Activated CD8-positive, alpha-beta T cell treated with anti-CD3 and anti-CD28 coated beads for 36 hours (primary cell): ENCODE data around the gene PRSS38. TPM values are rescaled to one million over a fixed set of nuclear protein-coding genes. Genes with fewer than 3 reads are reported as not detected.

ENCODE experiments used
- ATAC-seq: fragments of 200-7000 bp; cut with Tn5 transposase; one replicate; pipeline ENCODE4 v1.10.0; 2021; ENCODE audit warnings: mild to moderate bottlenecking, moderate library complexity
- CTCF ChIA-PET: fragments of 350-600 bp; sonication (Branson Sonifier 250); formaldehyde crosslinking; loops from one replicate; lab custom pipeline; 2021; ENCODE audit warnings: antibody characterized with exemption; lab: Charles Lee
- POLR2A ChIA-PET: fragments of 350-600 bp; sonication (Branson Sonifier 250); formaldehyde crosslinking; loops from one replicate; lab custom pipeline; 2021; ENCODE audit warnings: antibody characterized with exemption; lab: Charles Lee
- DNase-seq: peaks from one replicate; pipeline ENCODE4 v3.0.0-alpha.2; 2020
- H3K27ac Mint-ChIP-seq: one replicate; pipeline ENCODE4 v1.8.0; 2021; ENCODE audit warnings: mild to moderate bottlenecking, mixed read lengths
- H3K27me3 Mint-ChIP-seq: one replicate; pipeline ENCODE4 v1.8.0; 2021; ENCODE audit warnings: mixed read lengths
- H3K36me3 Mint-ChIP-seq: one replicate; pipeline ENCODE4 v1.8.0; 2021; ENCODE audit warnings: low read depth, mixed read lengths
- H3K4me1 Mint-ChIP-seq: one replicate; pipeline ENCODE4 v1.8.0; 2021; ENCODE audit warnings: low read depth, mixed read lengths
- H3K4me3 Mint-ChIP-seq: one replicate; pipeline ENCODE4 v1.8.0; 2021; ENCODE audit warnings: mild to moderate bottlenecking, moderate library complexity, mixed read lengths
- H3K9me3 Mint-ChIP-seq: one replicate; pipeline ENCODE4 v1.8.0; 2021; ENCODE audit warnings: mixed read lengths
- intact Hi-C: fragments of 100-400 bp; cut with micrococcal nuclease; formaldehyde crosslinking; loops from one replicate; pipeline ENCODE4 v1.10.0; 2022
- total RNA-seq, 2 experiments: library from RNA; stranded (reverse); gene quantifications; one replicate each; pipeline ENCODE4 v1.2.3, GENCODE V29; 2021
- TF ChIP-seq, protein P1 (sequence below): fragments of 200-600 bp; IDR thresholded peaks from one replicate; pipeline ENCODE4 v1.8.0; 2022; ENCODE audit warnings: antibody characterized with exemption, mild to moderate bottlenecking

Gene PRSS38
- total RNA-seq, 2 experiments from 2014 or later = not detected

DNA sequence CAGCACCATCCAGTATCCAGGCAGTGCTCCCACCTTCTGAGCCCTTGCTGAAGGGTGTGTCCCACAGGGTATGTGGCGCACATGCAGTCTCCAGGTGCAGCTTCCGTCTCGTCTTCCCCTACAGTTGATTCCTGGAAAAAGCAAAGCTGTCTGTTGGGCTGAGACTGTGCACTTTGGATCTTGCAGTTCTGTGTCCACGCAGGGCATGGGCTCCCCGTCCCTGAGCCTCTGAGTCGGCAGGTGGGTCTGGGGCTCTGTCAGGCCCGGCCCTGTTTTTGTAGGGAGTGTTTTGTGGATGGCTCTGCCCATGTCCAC lies 47.4 kb upstream of the PRSS38 start:
- Mint-ChIP-seq H3K9me3 (no peaks in the 10 kb centered on the region), H3K36me3 (peaks cover 21% of the 10 kb centered on the region), H3K27me3 (no peaks in the 10 kb centered on the region), H3K4me1 (peaks cover 58% of the 10 kb centered on the region), H3K4me3 (no peak overlapping the region), H3K27ac (no peak overlapping the region)
- intact Hi-C loops = loop anchor here (10.0 kb wide), 1 partner anchor 177 kb away; the partner anchor contains the start of gene WNT9A
- ChIA-PET CTCF (no interaction called here), POLR2A (no interaction called here)
- TF ChIP-seq, protein P1, sequence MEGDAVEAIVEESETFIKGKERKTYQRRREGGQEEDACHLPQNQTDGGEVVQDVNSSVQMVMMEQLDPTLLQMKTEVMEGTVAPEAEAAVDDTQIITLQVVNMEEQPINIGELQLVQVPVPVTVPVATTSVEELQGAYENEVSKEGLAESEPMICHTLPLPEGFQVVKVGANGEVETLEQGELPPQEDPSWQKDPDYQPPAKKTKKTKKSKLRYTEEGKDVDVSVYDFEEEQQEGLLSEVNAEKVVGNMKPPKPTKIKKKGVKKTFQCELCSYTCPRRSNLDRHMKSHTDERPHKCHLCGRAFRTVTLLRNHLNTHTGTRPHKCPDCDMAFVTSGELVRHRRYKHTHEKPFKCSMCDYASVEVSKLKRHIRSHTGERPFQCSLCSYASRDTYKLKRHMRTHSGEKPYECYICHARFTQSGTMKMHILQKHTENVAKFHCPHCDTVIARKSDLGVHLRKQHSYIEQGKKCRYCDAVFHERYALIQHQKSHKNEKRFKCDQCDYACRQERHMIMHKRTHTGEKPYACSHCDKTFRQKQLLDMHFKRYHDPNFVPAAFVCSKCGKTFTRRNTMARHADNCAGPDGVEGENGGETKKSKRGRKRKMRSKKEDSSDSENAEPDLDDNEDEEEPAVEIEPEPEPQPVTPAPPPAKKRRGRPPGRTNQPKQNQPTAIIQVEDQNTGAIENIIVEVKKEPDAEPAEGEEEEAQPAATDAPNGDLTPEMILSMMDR = no peak
- DNase-seq (no peak), ATAC-seq (no peak)

DNA sequence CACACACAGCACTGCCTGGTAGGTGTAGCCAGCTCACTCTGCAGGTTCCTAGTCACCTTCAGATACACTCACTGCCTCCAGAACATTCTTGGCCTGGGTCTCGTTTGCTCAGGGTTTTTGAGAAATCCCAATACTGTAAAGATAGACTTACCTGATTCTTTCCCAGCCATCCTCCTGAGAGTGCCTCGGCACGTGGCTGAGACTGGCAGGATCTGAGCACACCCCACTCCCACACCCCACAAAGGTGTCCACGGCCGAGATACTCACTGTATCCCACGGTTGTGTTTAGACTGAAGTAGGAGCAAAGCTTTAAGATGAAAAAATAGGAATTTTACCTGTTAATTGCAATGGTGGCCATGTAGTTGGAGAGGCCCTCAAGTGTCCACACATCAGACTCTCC lies 46.8 kb upstream of the PRSS38 start:
- Mint-ChIP-seq H3K27me3 (no peaks in the 10 kb centered on the region), H3K4me3 (no peak overlapping the region), H3K27ac (no peak overlapping the region), H3K9me3 (no peaks in the 10 kb centered on the region), H3K36me3 (peaks cover 20% of the 10 kb centered on the region), H3K4me1 (peaks cover 58% of the 10 kb centered on the region)
- TF ChIP-seq, protein P1 = no peak
- no peak for DNase-seq
- no peak for ATAC-seq
- intact Hi-C loops = loop anchor here (10.0 kb wide), 1 partner anchor 176 kb away; the partner anchor contains the start of gene WNT9A
- POLR2A ChIA-PET = interaction anchor here (0.6 kb wide), 1 partner anchor 335 kb away, joined by 3 read pairs; the partner anchor contains the start of gene C1orf35
- CTCF ChIA-PET = no interaction called here

DNA sequence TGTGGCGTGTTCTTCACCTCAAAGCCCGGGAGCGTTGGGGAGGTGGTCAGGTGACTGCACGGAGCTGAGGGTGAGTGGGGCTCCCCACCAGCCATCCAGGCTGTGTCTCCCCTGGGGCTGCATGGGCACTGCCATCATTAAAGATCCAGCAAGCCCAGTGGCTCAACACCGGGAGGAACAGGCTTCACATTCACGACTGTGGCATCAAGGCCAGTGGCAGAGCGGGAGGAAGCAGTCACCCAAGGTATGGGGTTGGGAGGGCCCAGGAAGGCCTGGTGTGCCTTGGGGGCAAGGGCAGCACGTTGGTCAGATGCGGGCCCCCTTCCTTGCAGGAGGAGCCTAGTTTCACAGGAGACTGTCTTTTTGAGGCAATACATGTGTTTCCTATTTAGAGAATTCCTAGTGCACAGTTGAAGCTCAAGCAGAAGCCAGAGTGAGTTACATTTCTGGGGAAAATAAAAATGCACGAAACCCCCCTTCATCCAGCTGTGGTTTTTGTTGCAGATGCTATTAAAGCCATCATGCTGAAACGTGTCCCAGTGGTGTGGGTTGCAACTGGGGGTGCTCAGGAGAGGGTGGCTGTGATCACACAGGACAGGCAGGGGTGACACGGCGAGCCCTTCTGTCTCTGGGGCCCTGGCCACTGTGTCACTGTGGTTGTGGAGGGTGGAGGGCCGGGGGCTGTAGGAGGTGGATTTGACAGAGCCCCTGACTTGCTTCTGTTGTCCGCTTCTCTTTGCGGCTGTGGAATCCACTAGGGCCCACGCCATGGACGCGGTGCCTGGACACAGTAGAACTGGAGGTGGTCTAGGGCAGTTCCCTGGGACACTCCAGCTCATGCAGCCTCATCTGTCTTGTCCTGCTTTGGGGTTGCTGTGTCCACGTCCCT lies 46.2 kb upstream of the PRSS38 start:
- Mint-ChIP-seq H3K36me3 (peaks cover 16% of the 10 kb centered on the region), H3K27me3 (no peaks in the 10 kb centered on the region), H3K27ac (no peak overlapping the region), H3K4me3 (no peak overlapping the region), H3K4me1 (peaks cover 58% of the 10 kb centered on the region), H3K9me3 (no peaks in the 10 kb centered on the region)
- intact Hi-C loops = loop anchor here (10.0 kb wide), 1 partner anchor 176 kb away; the partner anchor contains the start of gene WNT9A
- TF ChIP-seq, protein P1 = no peak
- CTCF ChIA-PET = no interaction called here
- POLR2A ChIA-PET = interaction anchor here (0.6 kb wide), 1 partner anchor 334 kb away, joined by 3 read pairs; the partner anchor contains the start of gene C1orf35
- ATAC-seq = no peak
- DNase-seq = no peak

DNA sequence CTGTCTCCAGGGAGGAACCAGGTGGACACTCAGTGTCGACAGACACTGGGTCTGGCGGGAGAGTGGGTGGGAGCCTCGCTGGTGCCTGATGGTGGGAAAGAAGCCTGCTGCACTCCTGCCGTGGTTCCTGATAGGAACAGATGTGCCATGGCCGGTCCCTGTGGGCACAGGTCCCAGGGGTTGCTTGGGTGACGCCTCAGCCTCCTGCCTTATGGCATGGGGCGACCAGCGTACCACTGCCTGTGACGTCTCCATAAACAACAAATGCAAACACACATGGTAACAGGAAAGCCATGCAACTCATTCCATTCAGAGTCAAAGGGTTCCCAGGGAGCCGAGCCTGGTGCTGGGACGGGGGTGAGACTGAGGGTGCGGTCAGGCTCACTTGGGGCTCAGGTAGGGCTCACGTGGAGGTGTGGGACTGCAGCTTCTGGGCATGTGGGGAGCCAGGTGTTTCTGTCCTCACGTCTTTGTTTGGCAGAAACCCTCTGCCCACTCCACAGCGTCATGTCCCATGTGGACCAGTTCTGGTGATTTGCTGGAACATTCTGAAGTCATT lies 45.5 kb upstream of the PRSS38 start:
- TF ChIP-seq, protein P1 = no peak
- ChIA-PET POLR2A (no interaction called here), CTCF (no interaction called here)
- H3K27me3 Mint-ChIP-seq = no peaks in the 10 kb centered on the region
- no peak overlapping the region for H3K4me3 Mint-ChIP-seq
- intact Hi-C loops = loop anchor here (10.0 kb wide), 1 partner anchor 175 kb away; the partner anchor contains the start of gene WNT9A
- peaks cover 58% of the 10 kb centered on the region for H3K4me1 Mint-ChIP-seq
- ATAC-seq = no peak
- H3K27ac Mint-ChIP-seq = no peak overlapping the region
- DNase-seq = no peak
- no peaks in the 10 kb centered on the region for H3K9me3 Mint-ChIP-seq
- H3K36me3 Mint-ChIP-seq = peaks cover 15% of the 10 kb centered on the region

DNA sequence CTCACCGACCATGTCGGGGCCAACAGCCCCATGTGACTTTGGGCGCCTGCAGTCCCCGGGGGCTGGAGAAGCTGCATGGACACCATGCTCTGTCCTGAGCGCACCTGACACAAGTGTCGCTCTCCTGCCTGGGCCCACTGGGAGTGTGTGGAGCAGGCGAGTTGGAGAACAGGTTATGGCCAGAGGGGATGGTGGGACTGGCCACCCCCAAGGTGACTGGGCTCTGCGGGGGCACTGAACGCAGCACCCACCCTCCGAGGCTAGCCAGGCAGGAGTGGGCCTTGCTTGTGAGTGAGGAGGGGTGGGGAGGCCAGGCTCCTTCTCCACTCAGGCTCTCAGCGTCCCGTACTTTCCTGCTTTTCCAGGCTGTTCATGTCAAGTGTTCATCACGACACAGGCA lies 44.7 kb upstream of the PRSS38 start:
- Mint-ChIP-seq H3K27ac (no peak overlapping the region), H3K4me3 (no peak overlapping the region), H3K9me3 (no peaks in the 10 kb centered on the region), H3K4me1 (peaks cover 50% of the 10 kb centered on the region), H3K27me3 (no peaks in the 10 kb centered on the region), H3K36me3 (peaks cover 15% of the 10 kb centered on the region)
- ATAC-seq (no peak), DNase-seq (no peak)
- intact Hi-C loops = no loop called here
- TF ChIP-seq, protein P1 = no peak
- CTCF ChIA-PET = no interaction called here
- POLR2A ChIA-PET = no interaction called here
